Fibroblast of the aortic adventitia (primary cell): ENCODE results near the gene PKDCC. TPM values are rescaled to one million over a fixed set of nuclear protein-coding genes. Genes with fewer than 3 reads are reported as not detected.

Experiments used
- DNase-seq: peaks from one replicate; pipeline ENCODE4 v3.0.0-alpha.2; 2010; ENCODE audit warnings: low read depth
- H3K4me3 ChIP-seq: 2 replicates; pipeline ENCODE4 v1.5.1; 2011; ENCODE audit warnings: low read depth, mild to moderate bottlenecking, control low read depth, low read length, moderate library complexity
- total RNA-seq: library from RNA; depleted of rRNA; stranded (reverse); fragments of >200 nt; gene quantifications from 2 replicates; pipeline ENCODE4 v1.2.3, GENCODE V29; 2012; ENCODE audit warnings: low replicate concordance
- TF ChIP-seq, protein P1 (sequence below): IDR thresholded peaks from 2 replicates; pipeline ENCODE4 v1.5.1; 2011; ENCODE audit warnings: mild to moderate bottlenecking, low read length, control low read depth, inconsistent platforms; ENCODE audit not compliant: insufficient read depth

PKDCC gene
- total RNA-seq, 1 donor: 19.7 TPM

DNA sequence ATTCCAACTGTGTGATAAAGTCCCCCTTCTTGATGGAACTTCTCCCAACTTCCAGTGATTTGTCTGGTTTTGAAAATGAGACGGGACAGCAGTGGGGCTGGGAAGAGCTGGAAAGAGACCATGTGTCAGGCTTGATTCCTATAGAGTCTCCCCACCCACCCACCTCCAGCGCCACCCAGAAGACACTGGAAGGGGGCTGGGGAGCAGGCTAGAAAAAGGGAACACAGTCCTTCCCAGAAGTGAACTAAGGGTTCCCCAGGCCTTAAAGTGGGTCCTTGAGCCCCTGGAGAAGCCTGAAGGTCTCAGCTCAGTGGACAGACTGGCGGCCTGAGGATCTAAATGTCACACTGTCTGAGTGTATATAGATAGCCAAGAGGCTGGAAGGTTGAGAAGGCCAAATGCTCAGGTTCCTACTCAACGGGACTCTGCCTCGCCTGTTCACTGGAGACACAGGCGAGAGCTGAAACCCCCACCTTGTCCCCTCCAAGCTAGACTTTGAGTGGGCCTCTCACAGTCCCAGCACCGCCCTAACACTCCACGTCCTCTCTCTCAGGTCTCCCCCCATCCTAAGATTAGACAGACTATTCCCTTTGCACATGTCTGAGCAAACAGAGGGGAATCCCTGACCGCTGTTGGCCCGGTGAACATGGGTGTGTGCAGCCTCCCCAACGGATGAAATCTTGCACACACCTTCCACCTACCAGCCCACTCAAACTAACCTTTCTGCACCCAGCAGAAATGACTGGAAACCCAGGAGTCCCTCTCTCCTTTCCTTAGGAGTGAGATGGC is 1.6 kb downstream of the PKDCC start:
- H3K4me3 ChIP-seq: peak overlapping the region; percentile 93
- peak; percentile 36 for DNase-seq
- TF ChIP-seq, protein P1, sequence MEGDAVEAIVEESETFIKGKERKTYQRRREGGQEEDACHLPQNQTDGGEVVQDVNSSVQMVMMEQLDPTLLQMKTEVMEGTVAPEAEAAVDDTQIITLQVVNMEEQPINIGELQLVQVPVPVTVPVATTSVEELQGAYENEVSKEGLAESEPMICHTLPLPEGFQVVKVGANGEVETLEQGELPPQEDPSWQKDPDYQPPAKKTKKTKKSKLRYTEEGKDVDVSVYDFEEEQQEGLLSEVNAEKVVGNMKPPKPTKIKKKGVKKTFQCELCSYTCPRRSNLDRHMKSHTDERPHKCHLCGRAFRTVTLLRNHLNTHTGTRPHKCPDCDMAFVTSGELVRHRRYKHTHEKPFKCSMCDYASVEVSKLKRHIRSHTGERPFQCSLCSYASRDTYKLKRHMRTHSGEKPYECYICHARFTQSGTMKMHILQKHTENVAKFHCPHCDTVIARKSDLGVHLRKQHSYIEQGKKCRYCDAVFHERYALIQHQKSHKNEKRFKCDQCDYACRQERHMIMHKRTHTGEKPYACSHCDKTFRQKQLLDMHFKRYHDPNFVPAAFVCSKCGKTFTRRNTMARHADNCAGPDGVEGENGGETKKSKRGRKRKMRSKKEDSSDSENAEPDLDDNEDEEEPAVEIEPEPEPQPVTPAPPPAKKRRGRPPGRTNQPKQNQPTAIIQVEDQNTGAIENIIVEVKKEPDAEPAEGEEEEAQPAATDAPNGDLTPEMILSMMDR: no peak

DNA sequence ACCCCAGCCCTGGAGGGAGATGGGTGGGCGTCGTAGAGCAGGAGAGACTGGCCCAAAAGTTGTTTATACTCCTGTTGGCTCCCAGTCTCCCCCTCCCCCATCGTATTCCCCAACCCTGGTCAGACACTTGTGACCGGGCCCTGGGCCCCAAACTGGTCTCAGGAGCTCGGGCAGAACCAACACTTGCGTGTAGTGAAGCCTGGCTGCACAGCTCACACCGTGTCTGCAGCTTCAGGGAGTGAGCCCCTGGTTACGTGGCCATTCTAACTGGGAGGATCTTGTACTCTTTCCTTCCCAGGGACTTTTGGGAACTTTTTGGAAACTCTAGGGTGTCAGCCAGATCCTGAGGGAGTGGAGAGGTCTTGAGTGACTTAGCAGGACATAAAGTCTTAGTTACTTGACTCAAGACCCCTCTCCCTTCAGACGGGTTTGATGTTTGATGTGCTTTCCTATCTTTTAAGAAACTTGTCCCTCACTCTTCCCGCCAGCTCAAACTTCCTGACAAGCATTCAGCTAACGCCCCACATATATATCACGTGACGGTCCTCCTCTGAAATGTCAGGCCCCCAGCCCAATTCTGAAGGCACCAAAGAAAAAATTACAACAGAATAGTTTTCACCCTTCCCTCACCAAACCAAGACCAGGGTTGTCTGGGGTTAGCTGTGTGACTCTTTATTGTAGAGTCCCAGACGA is 2.3 kb downstream of the PKDCC start:
- TF ChIP-seq, protein P1: no peak
- H3K4me3 ChIP-seq: peak overlapping the region; percentile 93
- peak; percentile 56 for DNase-seq

DNA sequence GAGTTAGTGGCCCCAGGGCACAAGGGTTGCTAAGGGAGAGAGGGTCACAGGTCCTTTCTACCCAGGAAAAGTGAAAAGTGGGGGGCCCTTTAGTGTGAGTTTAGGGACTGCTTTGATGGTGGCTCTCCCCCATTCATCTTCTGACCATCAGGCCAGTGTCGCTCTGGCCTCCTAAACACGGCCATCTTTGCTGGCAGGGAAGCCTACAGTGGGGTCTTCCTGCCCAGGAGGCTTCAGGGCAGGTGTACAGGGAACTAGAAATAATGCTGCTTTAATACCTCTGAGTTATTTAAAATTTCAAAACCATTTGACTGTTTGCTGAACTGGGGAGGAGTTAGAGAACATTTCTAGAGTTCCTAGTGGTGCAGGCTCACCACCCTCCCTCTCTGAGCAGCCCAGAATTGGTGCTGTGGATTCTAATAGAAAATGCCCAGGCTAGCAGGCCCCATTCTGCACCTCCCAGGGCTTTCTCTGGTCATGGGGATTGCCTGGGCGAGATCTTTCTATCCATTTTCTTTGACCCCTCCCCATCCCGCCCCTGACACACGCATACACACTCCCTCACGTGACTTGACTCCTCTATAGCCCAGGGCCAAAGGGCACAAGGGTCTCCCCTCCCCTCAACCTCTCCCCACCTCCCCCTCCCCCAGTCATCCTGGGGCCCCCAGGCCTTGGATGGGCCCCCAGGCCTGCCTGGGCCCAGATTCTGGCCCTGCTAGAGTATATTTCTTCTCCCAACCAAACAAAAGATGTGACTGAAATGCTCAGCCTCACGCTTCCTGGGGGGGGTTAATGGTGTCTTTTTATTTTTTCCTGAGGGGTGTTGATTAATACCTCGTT is 3.1 kb downstream of the PKDCC start:
- DNase-seq: peak; percentile 56
- peak overlapping the region; percentile 93 for H3K4me3 ChIP-seq
- TF ChIP-seq, protein P1: no peak

DNA sequence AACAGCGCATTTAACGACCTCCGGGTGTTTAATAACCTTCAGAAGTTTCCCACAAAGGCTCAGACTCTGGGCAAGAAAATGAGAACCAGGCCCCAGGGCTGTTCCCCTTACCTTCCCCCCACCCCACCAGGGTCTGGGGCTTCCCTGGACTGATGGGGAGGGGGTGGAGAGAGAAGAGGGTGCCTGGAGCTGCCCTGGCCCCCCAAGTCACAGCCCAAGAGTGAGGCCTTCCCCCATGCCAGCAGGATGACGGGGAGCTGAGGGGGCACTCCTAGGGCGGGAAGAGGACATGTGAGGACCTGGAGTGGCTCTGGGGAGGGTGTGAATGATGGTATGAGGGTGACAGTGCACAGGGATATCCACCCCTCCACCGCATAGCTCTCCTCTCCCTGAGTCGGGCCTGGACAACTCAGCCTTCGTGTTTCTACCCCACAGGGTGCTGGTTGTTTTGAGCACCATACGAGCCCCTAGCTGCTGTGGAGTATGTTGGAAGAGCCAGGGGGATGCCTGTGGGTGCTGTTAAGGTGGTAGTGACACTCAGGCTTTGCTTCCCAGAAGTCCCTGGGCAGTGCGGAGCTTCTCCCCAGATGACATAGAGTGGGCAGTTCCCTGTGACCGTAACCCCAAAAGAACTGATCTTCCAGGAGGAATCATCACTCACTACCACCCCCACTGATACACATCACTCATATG is 3.9 kb downstream of the PKDCC start:
- TF ChIP-seq, protein P1: no peak
- H3K4me3 ChIP-seq: peak overlapping the region; percentile 93
- DNase-seq: no peak

DNA sequence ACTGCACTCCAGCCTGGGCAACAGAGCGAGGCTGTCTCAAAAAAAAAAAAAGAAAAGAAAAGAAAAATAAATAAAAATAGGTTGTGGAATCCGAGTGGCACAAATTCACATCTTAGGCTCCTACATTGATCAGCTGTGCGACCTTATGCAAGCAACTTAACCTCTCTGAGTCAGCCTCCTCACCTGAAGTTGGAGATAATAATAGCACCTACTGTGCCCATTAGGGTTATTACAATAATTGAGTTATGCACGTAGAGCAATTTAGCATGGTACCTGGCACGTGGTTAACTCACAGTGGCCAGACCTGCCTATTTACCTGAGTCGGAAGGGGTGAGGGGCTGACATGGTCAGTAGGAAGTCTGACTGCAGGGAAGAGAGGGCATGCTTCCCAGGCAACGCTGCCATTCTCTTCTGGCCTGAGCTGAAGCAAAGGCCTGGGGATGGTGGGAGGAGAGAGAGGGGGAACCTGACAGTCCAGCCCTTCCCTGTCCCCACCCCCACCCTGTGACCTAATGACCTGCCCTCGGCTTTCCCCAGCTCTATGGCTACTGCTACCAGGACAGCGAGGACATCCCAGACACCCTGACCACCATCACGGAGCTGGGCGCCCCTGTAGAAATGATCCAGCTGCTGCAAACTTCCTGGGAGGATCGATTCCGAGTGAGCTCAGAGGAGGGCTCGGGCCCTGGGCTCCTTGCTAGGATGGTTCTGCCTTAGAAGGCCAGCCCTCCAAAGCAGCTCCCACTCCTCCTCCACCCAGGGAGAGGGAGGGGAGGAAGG is 5.1 kb downstream of the PKDCC start:
- TF ChIP-seq, protein P1: no peak
- peak overlapping the region; percentile 40 for H3K4me3 ChIP-seq
- peak; percentile 74 for DNase-seq
